Type B pancreatic cell (in vitro differentiated cells): ENCODE results near the gene LUC7L3. TPM values are rescaled to one million over a fixed set of nuclear protein-coding genes. Genes with fewer than 3 reads are reported as not detected.

Experiments used
- DNase-seq: peaks from one replicate; pipeline ENCODE4 v3.0.0; 2021; ENCODE audit warnings: mixed read lengths; ENCODE audit not compliant: unreplicated experiment; ENCODE audit errors: extremely low spot score
- H3K27ac Mint-ChIP-seq: 2 replicates; pipeline ENCODE4 v1.8.0; 2021; ENCODE audit warnings: mild to moderate bottlenecking, mixed read lengths
- H3K27me3 Mint-ChIP-seq: 2 replicates; pipeline ENCODE4 v1.8.0; 2021; ENCODE audit warnings: mixed read lengths
- H3K36me3 Mint-ChIP-seq: 2 replicates; pipeline ENCODE4 v1.8.0; 2021; ENCODE audit warnings: mixed read lengths
- H3K4me1 Mint-ChIP-seq: one replicate; pipeline ENCODE4 v1.8.0; 2021; ENCODE audit warnings: mixed read lengths; ENCODE audit not compliant: unreplicated experiment
- H3K4me3 Mint-ChIP-seq: 2 replicates; pipeline ENCODE4 v1.8.0; 2021; ENCODE audit warnings: mild to moderate bottlenecking, mixed read lengths
- H3K9me3 Mint-ChIP-seq: 2 replicates; pipeline ENCODE4 v1.8.0; 2021; ENCODE audit warnings: mixed read lengths
- total RNA-seq: library from RNA; stranded (reverse); gene quantifications from 2 replicates; pipeline ENCODE4 v1.2.1, GENCODE V29; 2021; ENCODE audit warnings: low replicate concordance
- TF ChIP-seq, protein P1 (sequence below): fragments of 200-600 bp; sonication (generic); conservative IDR thresholded peaks from 2 replicates; pipeline ENCODE4 v1.5.0; 2021; ENCODE audit warnings: antibody characterized with exemption, mild to moderate bottlenecking

Gene LUC7L3
- total RNA-seq, 1 donor from 2014 or later: 157 TPM

DNA sequence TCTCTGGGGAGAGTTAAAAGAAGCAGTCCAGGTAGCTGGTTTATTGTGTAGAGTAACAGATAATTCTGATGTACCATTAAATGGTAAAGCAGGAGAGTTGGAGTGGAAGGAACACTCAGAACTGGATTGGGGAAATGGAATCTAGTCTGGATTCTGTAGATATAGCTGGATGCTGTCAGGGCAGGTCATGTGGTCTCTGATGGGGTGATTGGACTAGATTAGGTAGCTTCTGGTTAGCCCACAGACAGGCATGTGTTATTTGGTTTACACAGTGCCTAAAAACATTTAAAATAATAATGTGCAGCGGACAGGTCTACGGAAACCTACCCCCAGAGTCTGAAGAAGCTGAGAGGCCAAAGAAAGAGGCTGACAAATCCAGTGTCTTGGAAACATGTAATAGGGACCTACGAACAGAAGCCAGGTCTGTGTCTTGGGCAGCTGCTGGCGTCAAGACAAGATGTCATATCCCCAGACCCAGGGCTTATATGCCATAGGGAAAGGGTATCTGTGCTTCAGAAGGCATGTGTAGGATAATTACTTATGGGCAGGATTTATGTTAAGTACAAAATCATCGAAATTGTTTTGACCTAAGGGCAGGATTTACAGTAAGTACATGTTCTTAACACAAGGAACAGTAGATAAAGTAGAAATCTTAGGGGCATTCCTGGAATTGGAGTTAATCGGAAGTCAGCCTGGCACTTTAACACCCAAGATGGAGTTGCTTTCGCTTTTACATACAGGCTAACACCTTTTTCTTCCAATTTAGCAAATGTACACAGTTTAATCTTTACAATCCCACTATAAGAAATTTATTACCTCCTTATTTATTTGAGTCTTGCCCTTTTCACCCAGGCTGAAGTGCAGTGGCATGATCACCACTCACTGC is 12.4 kb downstream of the LUC7L3 start:
- Mint-ChIP-seq H3K27ac (no peak overlapping the region), H3K9me3 (no peaks in the 10 kb centered on the region), H3K4me1 (peaks cover 22% of the 10 kb centered on the region), H3K4me3 (no peak overlapping the region), H3K36me3 (peaks cover 22% of the 10 kb centered on the region), H3K27me3 (no peaks in the 10 kb centered on the region)
- no peak for DNase-seq
- TF ChIP-seq, protein P1, sequence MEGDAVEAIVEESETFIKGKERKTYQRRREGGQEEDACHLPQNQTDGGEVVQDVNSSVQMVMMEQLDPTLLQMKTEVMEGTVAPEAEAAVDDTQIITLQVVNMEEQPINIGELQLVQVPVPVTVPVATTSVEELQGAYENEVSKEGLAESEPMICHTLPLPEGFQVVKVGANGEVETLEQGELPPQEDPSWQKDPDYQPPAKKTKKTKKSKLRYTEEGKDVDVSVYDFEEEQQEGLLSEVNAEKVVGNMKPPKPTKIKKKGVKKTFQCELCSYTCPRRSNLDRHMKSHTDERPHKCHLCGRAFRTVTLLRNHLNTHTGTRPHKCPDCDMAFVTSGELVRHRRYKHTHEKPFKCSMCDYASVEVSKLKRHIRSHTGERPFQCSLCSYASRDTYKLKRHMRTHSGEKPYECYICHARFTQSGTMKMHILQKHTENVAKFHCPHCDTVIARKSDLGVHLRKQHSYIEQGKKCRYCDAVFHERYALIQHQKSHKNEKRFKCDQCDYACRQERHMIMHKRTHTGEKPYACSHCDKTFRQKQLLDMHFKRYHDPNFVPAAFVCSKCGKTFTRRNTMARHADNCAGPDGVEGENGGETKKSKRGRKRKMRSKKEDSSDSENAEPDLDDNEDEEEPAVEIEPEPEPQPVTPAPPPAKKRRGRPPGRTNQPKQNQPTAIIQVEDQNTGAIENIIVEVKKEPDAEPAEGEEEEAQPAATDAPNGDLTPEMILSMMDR: no peak

GRCh38 chr17:50735287-50735686 is 15.9 kb downstream of the LUC7L3 start:
- Mint-ChIP-seq H3K27me3 (no peaks in the 10 kb centered on the region), H3K9me3 (no peaks in the 10 kb centered on the region), H3K27ac (no peak overlapping the region), H3K4me3 (no peak overlapping the region), H3K36me3 (peaks cover 37% of the 10 kb centered on the region), H3K4me1 (peaks cover 10% of the 10 kb centered on the region)
- no peak for DNase-seq
- TF ChIP-seq, protein P1: no peak

GRCh38 chr17:50737118-50737698 is 17.8 kb downstream of the LUC7L3 start:
- Mint-ChIP-seq H3K27ac (no peak overlapping the region), H3K9me3 (no peaks in the 10 kb centered on the region), H3K4me1 (no peaks in the 10 kb centered on the region), H3K27me3 (no peaks in the 10 kb centered on the region), H3K36me3 (peaks cover 49% of the 10 kb centered on the region), H3K4me3 (no peak overlapping the region)
- no peak for DNase-seq
- TF ChIP-seq, protein P1: no peak

DNA sequence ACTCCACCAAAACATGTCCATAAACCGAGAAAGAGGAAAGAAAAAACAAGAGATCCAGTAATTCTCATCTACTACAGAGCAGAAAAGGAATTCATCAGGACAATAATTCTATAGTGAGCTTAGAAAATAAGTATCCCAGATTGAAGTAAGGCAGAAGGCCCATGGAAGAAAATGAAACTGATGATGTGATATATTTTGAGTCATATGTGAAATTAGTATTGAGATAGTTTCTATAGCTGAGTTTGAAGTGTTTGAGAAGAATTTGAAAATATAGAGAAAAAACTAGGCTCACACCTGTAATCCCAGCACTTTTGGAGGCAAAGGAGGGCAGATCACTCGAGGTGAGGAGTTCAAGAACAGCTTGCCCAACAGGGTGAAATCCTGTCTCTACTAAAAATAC is 19.7 kb downstream of the LUC7L3 start:
- Mint-ChIP-seq H3K27ac (no peak overlapping the region), H3K36me3 (peaks cover 61% of the 10 kb centered on the region)
- no peak for DNase-seq

DNA sequence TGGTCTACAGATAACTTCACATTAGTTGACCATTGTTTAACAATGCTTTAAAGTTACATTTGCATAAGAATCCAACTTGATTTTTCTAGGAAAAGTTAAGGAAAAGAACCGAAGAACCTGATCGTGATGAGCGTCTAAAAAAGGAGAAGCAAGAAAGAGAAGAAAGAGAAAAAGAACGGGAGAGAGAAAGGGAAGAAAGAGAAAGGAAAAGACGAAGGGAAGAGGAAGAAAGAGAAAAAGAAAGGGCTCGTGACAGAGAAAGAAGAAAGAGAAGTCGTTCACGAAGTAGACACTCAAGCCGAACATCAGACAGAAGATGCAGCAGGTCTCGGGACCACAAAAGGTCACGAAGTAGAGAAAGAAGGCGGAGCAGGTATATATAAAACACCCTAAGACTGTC is 26.2 kb downstream of the LUC7L3 start:
- Mint-ChIP-seq H3K4me3 (no peak overlapping the region), H3K36me3 (peaks cover 63% of the 10 kb centered on the region), H3K9me3 (no peaks in the 10 kb centered on the region), H3K4me1 (no peaks in the 10 kb centered on the region), H3K27me3 (no peaks in the 10 kb centered on the region), H3K27ac (no peak overlapping the region)
- TF ChIP-seq, protein P1: no peak
- DNase-seq: no peak

More for the DNA sequence above, 19.7 kb downstream of the LUC7L3 start:
- Mint-ChIP-seq H3K4me1 (no peaks in the 10 kb centered on the region), H3K4me3 (no peak overlapping the region), H3K27me3 (no peaks in the 10 kb centered on the region), H3K9me3 (no peaks in the 10 kb centered on the region)
- TF ChIP-seq, protein P1: no peak
